PFSK-1 (cell line): ENCODE results near the gene JMJD1C.

Experiments used
- FOXP2 ChIP-seq: optimal IDR thresholded peaks from 2 replicates; pipeline ENCODE3; 2011; ENCODE audit warnings: borderline replicate concordance, control low read depth, inconsistent platforms; ENCODE audit not compliant: insufficient read depth; ENCODE audit errors: extremely low read length, extremely low read depth
- POLR2AphosphoS5 ChIP-seq: IDR thresholded peaks from 2 replicates; pipeline ENCODE4 v1.6.1; 2012; ENCODE audit warnings: low read depth, mild to moderate bottlenecking, control low read depth, low read length, moderate library complexity
- SIN3A ChIP-seq: IDR thresholded peaks from 2 replicates; pipeline ENCODE4 v1.6.1; 2012; ENCODE audit warnings: mild to moderate bottlenecking, low read length, moderate library complexity, borderline replicate concordance; ENCODE audit not compliant: insufficient read depth
- TAF1 ChIP-seq: IDR thresholded peaks from 2 replicates; pipeline ENCODE4 v1.6.1; 2012; ENCODE audit warnings: low read length, control low read depth, borderline replicate concordance; ENCODE audit not compliant: insufficient read depth
- TF ChIP-seq, protein P1 (sequence below), 2 experiments: IDR thresholded peaks; 2 replicates each; pipeline versions ENCODE4 v1.6.1 to v1.8.0; 2011 to 2012; ENCODE audit warnings: low read depth in 2 of 2, low read length in 2 of 2, control low read depth in 1 of 2, inconsistent platforms in 1 of 2, mild to moderate bottlenecking in 1 of 2, moderate library complexity in 1 of 2; ENCODE audit not compliant: insufficient read depth in 1 of 2

DNA sequence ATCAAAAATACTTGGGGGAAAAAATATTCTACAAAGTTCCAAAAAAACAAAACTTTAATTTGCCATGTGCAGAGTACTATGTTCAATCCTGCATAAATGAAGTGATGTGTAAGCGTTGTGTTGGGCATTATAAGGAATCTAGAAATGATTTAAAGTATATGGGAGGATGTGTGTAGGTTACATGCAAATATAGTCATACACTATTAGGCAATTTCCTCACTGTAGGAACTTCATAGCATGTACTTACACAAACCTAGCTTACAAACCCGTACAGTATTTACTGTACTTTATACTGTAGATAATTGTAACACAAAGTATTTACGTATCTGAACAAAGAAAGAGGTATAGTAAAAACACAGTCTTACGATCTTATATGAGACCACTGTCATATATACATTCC lies 260.4 kb downstream of the JMJD1C start:
- no peak for TF ChIP-seq POLR2AphosphoS5
- TF ChIP-seq TAF1 = no peak
- TF ChIP-seq, protein P1, sequence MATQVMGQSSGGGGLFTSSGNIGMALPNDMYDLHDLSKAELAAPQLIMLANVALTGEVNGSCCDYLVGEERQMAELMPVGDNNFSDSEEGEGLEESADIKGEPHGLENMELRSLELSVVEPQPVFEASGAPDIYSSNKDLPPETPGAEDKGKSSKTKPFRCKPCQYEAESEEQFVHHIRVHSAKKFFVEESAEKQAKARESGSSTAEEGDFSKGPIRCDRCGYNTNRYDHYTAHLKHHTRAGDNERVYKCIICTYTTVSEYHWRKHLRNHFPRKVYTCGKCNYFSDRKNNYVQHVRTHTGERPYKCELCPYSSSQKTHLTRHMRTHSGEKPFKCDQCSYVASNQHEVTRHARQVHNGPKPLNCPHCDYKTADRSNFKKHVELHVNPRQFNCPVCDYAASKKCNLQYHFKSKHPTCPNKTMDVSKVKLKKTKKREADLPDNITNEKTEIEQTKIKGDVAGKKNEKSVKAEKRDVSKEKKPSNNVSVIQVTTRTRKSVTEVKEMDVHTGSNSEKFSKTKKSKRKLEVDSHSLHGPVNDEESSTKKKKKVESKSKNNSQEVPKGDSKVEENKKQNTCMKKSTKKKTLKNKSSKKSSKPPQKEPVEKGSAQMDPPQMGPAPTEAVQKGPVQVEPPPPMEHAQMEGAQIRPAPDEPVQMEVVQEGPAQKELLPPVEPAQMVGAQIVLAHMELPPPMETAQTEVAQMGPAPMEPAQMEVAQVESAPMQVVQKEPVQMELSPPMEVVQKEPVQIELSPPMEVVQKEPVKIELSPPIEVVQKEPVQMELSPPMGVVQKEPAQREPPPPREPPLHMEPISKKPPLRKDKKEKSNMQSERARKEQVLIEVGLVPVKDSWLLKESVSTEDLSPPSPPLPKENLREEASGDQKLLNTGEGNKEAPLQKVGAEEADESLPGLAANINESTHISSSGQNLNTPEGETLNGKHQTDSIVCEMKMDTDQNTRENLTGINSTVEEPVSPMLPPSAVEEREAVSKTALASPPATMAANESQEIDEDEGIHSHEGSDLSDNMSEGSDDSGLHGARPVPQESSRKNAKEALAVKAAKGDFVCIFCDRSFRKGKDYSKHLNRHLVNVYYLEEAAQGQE (IDR thresholded peaks at IDR 0.05; ENCODE audit: insufficient read depth in 1 of 2, low read depth in 2 of 2, low read length in 2 of 2) = no peak
- TF ChIP-seq SIN3A = no peak
- no peak for TF ChIP-seq FOXP2
